ENCODE data around the gene FAM219A.

Gene FAM219A

GRCh38 chr9:34458013-34458958 is at the start of gene FAM219A, which contains the start of gene DNAI1:
Gene FAM219A, minus strand, starts transcription at chr9:34458570. Its CDS starts 307 bp downstream, at chr9:34458263.
Gene DNAI1, plus strand, starts transcription at chr9:34458805. Its CDS starts 201 bp downstream, at chr9:34459006.
- Histone ChIP-seq H3K4me1 (peaks cover 51 to 66% (median 62%) of the 10 kb centered on the region in 10 experiments), H3K27ac (peak within 1 kb of the TSS; percentile 10 to 86 (median 75); a peak in 19 of 22 replicates), H3K9me3 (replicated peaks in 1 of 11) (no peaks in the 10 kb centered on the region), H3K4me2 (peak within 1 kb of the TSS; percentile 94 to 99 (median 98)), H3K36me3 (no peaks in the 10 kb centered on the region; a peak in 1 of 22 replicates), H3K27me3 (no peaks in the 10 kb centered on the region), H3K9ac (peak within 1 kb of the TSS; percentile 72 to 88 (median 82)), H4K20me1 (peaks cover 12 to 45% (median 39%) of the 10 kb centered on the region in 11 experiments; a peak in 20 of 22 replicates), H3K4me3 (peak within 1 kb of the TSS; percentile 65 to 83 (median 76))
- no peak for TF ChIP-seq Cebpa-rat (IDR thresholded peaks at IDR 0.05)

GRCh38 chr9:34507966-34508365 is 49.6 kb upstream of the FAM219A start:
- H3K27me3 ChIP-seq = no peaks in the 10 kb centered on the region
- H3K4me2 ChIP-seq = no peak overlapping the region
- peaks cover 0 to 5% (median 0%) of the 10 kb centered on the region in 11 experiments; a peak in 3 of 22 replicates for H4K20me1 ChIP-seq
- H3K9me3 ChIP-seq (replicated peaks in 1 of 11) = no peaks in the 10 kb centered on the region
- peaks cover 0 to 19% (median 11%) of the 10 kb centered on the region in 10 experiments; a peak in 17 of 20 replicates for H3K4me1 ChIP-seq
- H3K27ac ChIP-seq = no peak overlapping the region
- H3K9ac ChIP-seq = no peak overlapping the region
- no peak for TF ChIP-seq Cebpa-rat (IDR thresholded peaks at IDR 0.05)
- no peaks in the 10 kb centered on the region for H3K36me3 ChIP-seq
- H3K4me3 ChIP-seq = no peak overlapping the region

- Histone ChIP-seq H3K27me3 (no peaks in the 10 kb centered on the region), H3K4me2 (no peak overlapping the region), H4K20me1 (peaks cover 0 to 10% (median 0%) of the 10 kb centered on the region in 11 experiments; a peak in 2 of 22 replicates), H3K27ac (no peak overlapping the region), H3K36me3 (no peaks in the 10 kb centered on the region), H3K9ac (no peak overlapping the region), H3K9me3 (replicated peaks in 1 of 11) (no peaks in the 10 kb centered on the region), H3K4me1 (peaks cover 0 to 15% (median 7%) of the 10 kb centered on the region in 10 experiments; a peak in 17 of 20 replicates), H3K4me3 (no peak overlapping the region)
- no peak for TF ChIP-seq Cebpa-rat (IDR thresholded peaks at IDR 0.05)
Measured at GRCh38 chr9:34507556-34507955, 49.2 kb upstream of the FAM219A start.

GRCh38 chr9:34506623-34507022 is 48.3 kb upstream of the FAM219A start:
- Histone ChIP-seq H3K4me3 (no peak overlapping the region), H3K27me3 (no peaks in the 10 kb centered on the region), H3K36me3 (no peaks in the 10 kb centered on the region), H3K27ac (no peak overlapping the region), H3K9me3 (replicated peaks in 1 of 11) (no peaks in the 10 kb centered on the region), H3K4me2 (no peak overlapping the region), H3K4me1 (peaks cover 0 to 6% (median 0%) of the 10 kb centered on the region in 10 experiments; a peak in 3 of 20 replicates), H4K20me1 (peaks cover 0 to 16% (median 0%) of the 10 kb centered on the region in 11 experiments; a peak in 2 of 22 replicates), H3K9ac (no peak overlapping the region)
- TF ChIP-seq Cebpa-rat (IDR thresholded peaks at IDR 0.05) = no peak

- TF ChIP-seq Cebpa-rat (IDR thresholded peaks at IDR 0.05) = no peak
Measured at GRCh38 chr9:34505370-34506120, 47.2 kb upstream of the FAM219A start.

GRCh38 chr9:34503406-34503805 is 45.0 kb upstream of the FAM219A start:
- H3K9me3 ChIP-seq (replicated peaks in 1 of 11) = no peaks in the 10 kb centered on the region
- no peak overlapping the region for H3K4me2 ChIP-seq
- H4K20me1 ChIP-seq = peaks cover 0 to 16% (median 0%) of the 10 kb centered on the region in 11 experiments; a peak in 4 of 22 replicates
- H3K4me3 ChIP-seq = no peak overlapping the region
- H3K36me3 ChIP-seq = no peaks in the 10 kb centered on the region
- no peak overlapping the region for H3K9ac ChIP-seq
- TF ChIP-seq Cebpa-rat (IDR thresholded peaks at IDR 0.05) = no peak
- H3K4me1 ChIP-seq = no peaks in the 10 kb centered on the region; a peak in 1 of 20 replicates
- H3K27ac ChIP-seq = no peak overlapping the region
- no peaks in the 10 kb centered on the region for H3K27me3 ChIP-seq

More at GRCh38 chr9:34505370-34506120, 47.2 kb upstream of the FAM219A start:
- H3K9me3 ChIP-seq (replicated peaks in 1 of 11) = no peaks in the 10 kb centered on the region
- no peak overlapping the region for H3K4me2 ChIP-seq
- no peak overlapping the region for H3K9ac ChIP-seq
- H4K20me1 ChIP-seq = peaks cover 0 to 16% (median 0%) of the 10 kb centered on the region in 11 experiments; a peak in 2 of 22 replicates
- H3K27ac ChIP-seq = no peak overlapping the region
- H3K4me3 ChIP-seq = no peak overlapping the region
- peaks cover 0 to 4% (median 0%) of the 10 kb centered on the region in 10 experiments; a peak in 1 of 20 replicates for H3K4me1 ChIP-seq
- H3K27me3 ChIP-seq = no peaks in the 10 kb centered on the region
- H3K36me3 ChIP-seq = no peaks in the 10 kb centered on the region

- Histone ChIP-seq H3K27me3 (no peaks in the 10 kb centered on the region), H3K27ac (no peak overlapping the region), H3K4me3 (no peak overlapping the region), H3K36me3 (no peaks in the 10 kb centered on the region), H3K9me3 (replicated peaks in 1 of 11) (no peaks in the 10 kb centered on the region), H4K20me1 (peaks cover 0 to 16% (median 0%) of the 10 kb centered on the region in 11 experiments; a peak in 6 of 22 replicates), H3K4me1 (no peaks in the 10 kb centered on the region; a peak in 1 of 20 replicates), H3K9ac (no peak overlapping the region), H3K4me2 (no peak overlapping the region)
- no peak for TF ChIP-seq Cebpa-rat (IDR thresholded peaks at IDR 0.05)
Measured at GRCh38 chr9:34502891-34503290, 44.5 kb upstream of the FAM219A start.

GRCh38 chr9:34502471-34502870 is 44.1 kb upstream of the FAM219A start:
- Histone ChIP-seq H3K4me2 (no peak overlapping the region), H3K9ac (no peak overlapping the region), H3K9me3 (replicated peaks in 1 of 11) (no peaks in the 10 kb centered on the region), H4K20me1 (peaks cover 0 to 16% (median 0%) of the 10 kb centered on the region in 11 experiments; a peak in 6 of 22 replicates), H3K27ac (no peak overlapping the region), H3K27me3 (no peaks in the 10 kb centered on the region), H3K36me3 (no peaks in the 10 kb centered on the region), H3K4me1 (no peaks in the 10 kb centered on the region; a peak in 1 of 20 replicates), H3K4me3 (no peak overlapping the region)
- no peak for TF ChIP-seq Cebpa-rat (IDR thresholded peaks at IDR 0.05)

Data from BLaER1 treated with 17β-estradiol and CSF1 and Interleukin-3, amounts not matched to agents 10 nM and 100 nM (cell line).